ENCODE results near the gene SCYGR5. TPM values are rescaled to one million over a fixed set of nuclear protein-coding genes. Genes with fewer than 3 reads are reported as not detected.

The SCYGR5 gene
- polyA plus RNA-seq, 1 donor from 2014 or later, result not detected

- Histone ChIP-seq H3K36me3 (ENCODE audit: insufficient read depth, low read length) (no peaks in the 10 kb centered on the region), H3K79me2 (replicated peaks; ENCODE audit: insufficient read depth, low read length) (no peaks in the 10 kb centered on the region), H3K4me2 (ENCODE audit: low read length) (no peak overlapping the region), H3K9me3 (ENCODE audit: low read length) (no peaks in the 10 kb centered on the region), H3K9ac (ENCODE audit: low read length) (no peak overlapping the region), H4K20me1 (ENCODE audit: insufficient read depth) (no peaks in the 10 kb centered on the region), H3K4me3 (ENCODE audit: low read length) (no peak overlapping the region), H3K9me2 (ENCODE audit: insufficient read depth, low read length) (no peaks in the 10 kb centered on the region), H3F3A (ENCODE audit: insufficient read depth, low read length, poor library complexity, severe bottlenecking) (no peaks in the 10 kb centered on the region), H3K27ac (ENCODE audit: low read length) (no peak overlapping the region), H2AFZ (ENCODE audit: low read depth, low read length) (no peak overlapping the region), H3K27me3 (ENCODE audit: insufficient read depth, low read depth, low read length) (peaks cover 6% of the 10 kb centered on the region)
- no peak for TF ChIP-seq POLR2AphosphoS5 (IDR thresholded peaks at IDR 0.05)
- TF ChIP-seq SMC3 (conservative IDR thresholded peaks at IDR 0.05; ENCODE audit: poor library complexity), result no peak
- no peak for TF ChIP-seq MXI1 (conservative IDR thresholded peaks at IDR 0.05; ENCODE audit: poor library complexity, severe bottlenecking)
- no peak for TF ChIP-seq RAD21 (conservative IDR thresholded peaks at IDR 0.05)
- no peak for TF ChIP-seq CTCF (IDR thresholded peaks at IDR 0.05; ENCODE audit: poor library complexity, severe bottlenecking)
- TF ChIP-seq REST (IDR thresholded peaks at IDR 0.05; ENCODE audit: borderline replicate concordance), result no peak
- no peak for TF ChIP-seq TAF1 (IDR thresholded peaks at IDR 0.05; ENCODE audit: low read depth)
- TF ChIP-seq EZH2 (IDR thresholded peaks at IDR 0.05; ENCODE audit: borderline replicate concordance, insufficient read depth, low read length, poor library complexity, severe bottlenecking), result no peak
- TF ChIP-seq EP300 (conservative IDR thresholded peaks at IDR 0.05; ENCODE audit: poor library complexity, severe bottlenecking), result no peak
These were observed 49.9 kb downstream of the SCYGR5 start for GRCh38 chr2:227716501-227716900.

Other genes starting within 250 kb of the SCYGR5 start
- 106 and 107 TPM in 2 replicates for gene AGFG1, start 194.6 kb upstream of the SCYGR5 start, polyA plus RNA-seq
- not detected in 2 replicates for gene SCYGR2, start 67.9 kb upstream of the SCYGR5 start, polyA plus RNA-seq
- gene SCYGR3, start 52.0 kb upstream of the SCYGR5 start, polyA plus RNA-seq, result not detected in 2 replicates
- gene SCYGR4, start 49.3 kb upstream of the SCYGR5 start, polyA plus RNA-seq, result not detected in 2 replicates
- 2.0 and 2.9 TPM in 2 replicates for gene SLC19A3, start 51.2 kb downstream of the SCYGR5 start, polyA plus RNA-seq
- gene SCYGR6, start 58.0 kb downstream of the SCYGR5 start, polyA plus RNA-seq, result not detected in 2 replicates
- not detected in 2 replicates for gene SCYGR7, start 61.5 kb downstream of the SCYGR5 start, polyA plus RNA-seq
- not detected in 2 replicates for gene SCYGR8, start 79.1 kb downstream of the SCYGR5 start, polyA plus RNA-seq
- gene CCL20, start 147.0 kb downstream of the SCYGR5 start, polyA plus RNA-seq, result not detected in 2 replicates
- gene DAW1, start 204.8 kb downstream of the SCYGR5 start, polyA plus RNA-seq, result 1.5 and 3.8 TPM in 2 replicates

Measured in neural cell (in vitro differentiated cells).